Measurements from ENCODE around the gene ZRANB1.

Gene ZRANB1

DNA sequence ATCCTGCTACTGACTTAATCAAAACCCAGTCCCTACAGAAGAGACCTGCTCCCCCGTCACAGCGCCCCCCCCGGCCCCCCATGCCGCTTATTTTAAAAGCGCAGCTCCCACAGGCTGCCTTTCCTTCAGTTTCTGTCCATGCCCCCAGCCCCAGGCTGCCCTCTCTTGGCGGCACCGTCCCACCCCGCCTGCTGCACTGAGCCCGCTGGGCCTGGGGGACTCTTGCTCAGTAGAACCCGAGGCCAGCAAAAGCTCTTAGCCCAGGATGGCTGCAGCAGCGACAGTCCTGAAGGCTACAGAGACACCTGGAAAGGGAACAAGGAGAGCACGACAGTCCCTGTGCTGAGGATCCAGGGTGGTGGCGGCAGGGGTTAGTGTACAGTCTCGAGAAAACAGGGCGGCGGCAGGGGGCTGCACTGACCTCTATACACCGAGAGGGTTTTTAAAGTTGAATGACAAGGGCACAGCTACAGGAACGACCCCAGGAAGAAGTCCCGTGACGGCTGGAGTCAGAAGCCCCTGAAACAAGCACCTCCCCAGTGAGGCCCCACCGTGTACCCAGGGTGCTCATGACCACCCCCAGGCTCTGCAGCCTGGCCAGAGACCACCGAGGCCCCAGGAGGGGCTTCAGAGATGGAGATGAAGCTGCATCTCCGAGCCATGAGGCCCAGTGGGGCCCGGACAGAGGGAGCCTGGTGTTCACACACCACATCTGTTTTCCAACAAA, 54.4 kb downstream of the ZRANB1 start:
- DNase-seq: no peak

DNA sequence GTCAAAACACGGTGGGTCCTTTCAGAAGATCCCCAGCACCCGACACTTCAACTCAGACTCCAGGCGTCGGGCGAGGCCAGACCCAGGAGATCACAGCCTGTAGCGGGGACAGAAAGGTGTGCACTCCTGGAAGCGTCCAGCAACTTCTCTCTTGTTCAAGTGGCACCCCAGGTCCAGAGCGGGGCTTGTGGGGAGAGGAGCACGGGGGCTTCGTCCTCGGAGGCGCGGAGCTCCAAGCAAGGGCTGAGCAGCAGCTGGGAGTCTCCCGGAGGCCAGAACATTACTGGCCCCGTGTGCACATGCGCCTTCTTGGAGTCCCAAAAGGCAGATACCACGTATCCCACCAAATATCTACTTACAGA, 54.9 kb downstream of the ZRANB1 start:
- no peak for DNase-seq

DNA sequence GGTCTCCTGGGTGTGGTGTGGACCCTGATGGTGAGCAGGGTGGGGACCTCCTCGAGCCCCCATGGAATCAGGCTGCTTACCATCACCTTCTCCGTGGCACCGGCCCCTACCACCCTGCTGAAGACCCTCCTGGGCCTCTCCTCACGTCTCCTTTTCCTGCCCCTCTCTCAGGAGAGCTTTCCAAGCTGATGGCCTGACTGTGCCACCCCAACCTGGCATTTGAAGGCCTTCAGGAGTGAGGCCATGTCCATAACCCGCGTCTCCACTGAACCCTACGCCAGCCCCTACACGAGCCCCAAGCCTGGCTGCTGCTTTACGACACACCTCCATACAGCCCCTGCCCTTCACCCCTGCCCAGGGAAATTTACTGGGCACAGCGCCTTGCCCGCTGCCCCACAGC, 55.4 kb downstream of the ZRANB1 start:
- DNase-seq: no peak

DNA sequence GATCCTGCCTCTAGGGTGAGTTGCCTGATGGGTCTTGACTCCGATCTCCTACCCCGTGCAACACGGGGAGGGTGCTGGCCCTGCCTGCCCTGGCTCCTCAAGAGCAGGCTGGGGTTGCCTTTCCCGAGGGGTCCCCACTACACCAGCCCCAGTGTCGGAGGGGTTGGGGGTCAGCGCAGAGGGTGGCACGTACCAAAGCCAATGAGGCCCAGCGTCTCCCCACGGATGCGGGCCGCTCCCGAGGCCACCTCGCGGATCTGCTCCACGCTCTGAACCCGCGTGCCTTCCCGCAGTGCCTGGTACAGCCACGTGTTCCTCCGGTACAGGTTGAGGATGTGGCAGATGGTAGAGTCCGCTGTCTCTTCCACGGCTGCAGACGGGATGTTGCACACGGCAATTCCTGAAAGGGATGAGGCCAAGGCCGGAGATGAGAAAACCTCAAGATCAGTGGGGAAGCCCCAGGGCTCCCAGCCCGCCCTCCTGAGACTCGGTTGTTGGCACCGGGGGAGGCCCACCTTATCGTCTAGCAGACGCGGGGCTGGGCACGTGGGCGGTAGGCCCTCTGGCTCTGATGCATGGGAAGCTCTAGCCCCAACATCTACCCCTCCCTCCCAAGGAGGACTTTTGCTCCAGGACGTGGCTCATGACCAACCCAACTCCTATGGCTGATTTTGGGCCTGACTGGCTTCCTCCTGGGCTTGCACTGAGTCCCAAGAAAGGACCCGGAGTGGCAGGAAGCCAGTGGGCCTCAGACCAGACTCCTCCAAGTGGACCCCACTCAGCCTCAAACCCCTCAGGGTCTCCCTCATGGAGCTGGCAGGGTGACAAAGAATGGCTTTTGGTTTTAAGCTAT, 56.1 kb downstream of the ZRANB1 start:
- DNase-seq: no peak

DNA sequence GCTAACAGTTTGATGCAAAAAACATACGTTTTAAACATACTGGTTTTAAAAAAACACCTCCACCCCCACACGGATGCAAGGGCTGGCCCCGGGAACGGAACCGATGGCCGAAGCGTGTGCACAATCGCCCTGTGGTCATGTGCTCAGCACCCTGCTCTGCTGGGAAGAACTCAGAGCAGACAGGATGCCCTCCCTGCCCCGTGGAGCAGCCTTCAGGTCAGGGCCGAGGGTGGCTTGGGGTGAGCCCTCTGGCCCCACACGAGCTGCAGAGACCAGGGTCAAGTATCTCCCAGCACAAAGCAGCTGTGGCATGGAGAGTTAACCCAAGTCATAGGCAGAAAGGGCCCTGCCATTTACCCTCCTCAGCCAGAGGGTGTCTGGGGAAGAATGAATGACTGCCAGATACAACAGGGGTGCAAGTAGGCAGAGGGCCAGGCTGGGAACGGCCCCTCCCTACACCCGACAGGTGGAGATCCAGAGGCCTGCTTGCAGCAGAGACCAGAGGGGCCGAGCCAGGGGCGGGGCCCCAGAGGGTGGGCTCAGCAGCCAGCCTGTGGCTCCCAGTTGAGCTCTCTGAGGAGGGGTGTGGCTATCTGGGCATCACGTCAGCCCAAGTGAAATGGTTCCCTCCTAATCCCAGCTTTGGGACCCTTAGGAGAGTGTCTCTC, 56.8 kb downstream of the ZRANB1 start:
- no peak for DNase-seq

DNA sequence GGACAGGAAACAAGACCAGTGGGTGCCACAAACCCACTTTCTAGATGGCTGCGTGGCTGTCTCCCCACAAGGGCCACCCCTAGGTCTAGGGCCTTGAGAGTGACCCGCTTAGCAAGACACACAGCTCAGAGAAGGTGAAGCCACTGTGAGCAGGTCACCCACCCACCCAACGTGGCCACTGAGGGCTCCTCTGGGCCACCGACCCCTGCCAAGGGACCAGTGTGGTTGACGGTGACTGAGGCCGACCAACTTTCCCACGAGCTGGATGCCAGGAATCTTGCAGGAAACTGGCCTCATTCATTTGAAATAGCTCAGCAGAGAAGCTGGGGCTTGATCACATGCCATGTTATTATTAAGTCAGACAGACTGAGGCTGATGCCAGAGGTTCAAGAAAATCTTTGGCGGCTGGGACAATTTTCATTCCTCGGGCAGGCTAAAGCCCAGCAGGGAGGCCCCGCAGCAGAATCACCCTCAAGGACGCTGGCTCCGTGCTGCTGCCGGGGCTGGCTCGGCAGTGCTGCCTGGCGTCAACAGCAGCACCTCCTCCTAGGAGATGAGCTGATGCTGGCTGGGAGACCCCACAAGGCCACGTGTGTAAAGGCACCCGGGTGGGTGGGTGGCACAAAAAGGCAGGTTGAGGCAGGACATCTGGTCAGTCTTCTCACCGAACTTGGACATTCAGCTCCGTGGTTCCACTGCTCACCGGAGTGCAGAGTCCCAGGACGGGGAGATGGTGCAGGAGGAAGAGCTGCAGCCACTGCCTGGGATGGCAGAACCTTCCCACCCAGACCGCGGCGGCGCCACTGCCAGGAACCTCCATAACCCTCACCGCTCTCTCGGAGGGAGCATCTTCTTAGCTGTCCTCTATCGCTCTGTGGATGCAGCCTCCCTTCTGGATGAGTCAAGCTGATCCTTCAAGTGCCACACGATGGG, 57.8 kb downstream of the ZRANB1 start:
- no peak for DNase-seq

DNA sequence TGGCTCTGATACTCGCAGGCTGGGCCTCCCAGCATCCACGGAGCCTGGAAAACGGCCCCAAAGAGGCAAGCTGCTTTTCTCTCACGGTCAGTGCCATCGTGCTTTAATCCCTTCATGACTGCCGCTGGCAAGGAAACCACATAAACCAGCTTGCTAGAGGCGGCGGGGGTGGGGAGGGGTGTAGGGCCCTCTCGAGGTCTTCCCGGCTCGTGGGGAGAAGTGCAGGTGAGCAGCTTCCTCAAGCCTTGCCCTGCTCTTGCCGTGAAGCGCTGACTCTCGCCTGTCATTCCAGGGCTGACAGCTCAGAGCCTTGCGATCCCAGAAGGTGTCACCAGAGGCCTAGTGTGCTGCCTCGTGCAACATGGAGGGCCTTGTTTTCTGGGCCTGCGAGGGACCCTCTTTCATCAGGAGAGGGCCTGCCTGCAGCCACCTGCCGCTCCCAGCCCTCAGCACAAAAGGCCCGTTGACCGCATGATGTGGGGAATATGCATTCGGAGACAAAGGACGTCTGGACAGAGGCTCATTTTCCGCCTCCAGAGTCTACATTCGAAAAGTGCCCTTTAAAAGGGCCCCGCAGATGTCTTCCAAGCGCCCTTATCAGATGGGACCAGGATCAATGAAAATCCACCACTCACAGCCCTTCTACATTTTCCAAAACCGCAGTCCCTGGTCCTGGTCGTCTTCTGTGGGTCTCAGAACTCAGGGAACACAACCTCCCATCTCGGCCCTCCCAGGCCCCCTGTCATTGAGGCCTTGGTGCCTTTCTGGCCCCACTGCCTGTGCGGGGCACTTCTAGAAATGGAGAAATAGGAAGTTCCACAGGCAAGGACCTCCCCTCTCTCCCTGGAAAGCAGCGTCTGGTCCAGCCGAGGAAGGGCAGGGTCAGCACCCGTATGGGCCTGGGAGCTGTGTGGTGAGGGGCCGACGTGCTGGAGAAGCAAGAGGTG, 58.7 kb downstream of the ZRANB1 start:
- DNase-seq: no peak

DNA sequence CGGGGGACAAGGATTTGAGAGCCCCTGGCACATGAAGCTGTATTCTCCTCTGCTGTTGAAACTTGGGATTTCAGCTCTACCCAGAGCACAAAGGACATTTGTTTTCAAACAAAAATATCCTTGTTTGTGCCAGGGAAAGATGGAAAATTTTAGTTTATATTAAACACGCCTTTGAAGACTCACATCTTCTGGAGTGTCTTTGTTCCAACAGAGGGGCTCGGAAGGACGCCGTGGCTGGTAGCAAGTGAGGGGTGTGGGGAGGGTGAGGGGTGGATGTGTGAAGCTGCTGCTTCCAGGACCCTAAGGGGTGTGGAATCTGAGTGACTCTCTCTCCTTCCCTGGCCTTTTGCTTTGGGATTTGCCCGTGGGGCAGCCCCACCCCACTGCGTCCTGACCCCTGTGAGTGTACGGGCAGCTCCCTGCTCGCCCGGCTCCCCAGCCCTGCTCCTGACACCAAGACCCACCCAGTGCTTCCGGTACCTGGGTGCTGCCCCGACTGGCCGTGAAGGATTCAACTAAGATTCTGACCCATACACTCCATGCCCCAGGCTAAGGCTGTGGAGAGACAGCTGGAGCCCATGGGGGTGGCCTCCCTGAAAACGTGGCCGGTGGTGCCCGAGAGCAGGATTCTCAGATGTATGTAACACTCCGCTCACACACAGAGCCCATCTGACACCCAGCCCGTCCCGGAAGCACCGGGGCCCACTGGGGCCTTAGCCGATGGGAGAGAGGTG, 59.6 kb downstream of the ZRANB1 start:
- no peak for DNase-seq

DNA sequence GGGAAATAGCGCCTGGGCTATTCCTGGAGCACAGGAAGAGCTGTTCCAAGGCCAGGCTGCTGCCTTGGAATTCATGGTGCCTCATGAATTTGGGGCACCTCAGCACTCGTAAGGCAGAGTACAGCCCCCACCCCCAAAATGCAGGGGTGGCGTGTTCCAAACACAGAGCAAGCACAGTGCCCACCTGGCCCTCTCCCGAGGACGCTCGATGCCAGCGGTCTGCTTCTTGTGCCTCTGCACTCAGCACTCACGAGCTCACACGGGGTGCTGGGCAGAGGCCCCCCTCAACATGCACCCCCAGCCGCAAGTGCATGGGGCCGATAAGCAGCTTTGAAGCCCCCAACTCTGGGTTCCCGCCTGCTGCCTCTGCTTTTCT, 60.1 kb downstream of the ZRANB1 start:
- DNase-seq: no peak

DNA sequence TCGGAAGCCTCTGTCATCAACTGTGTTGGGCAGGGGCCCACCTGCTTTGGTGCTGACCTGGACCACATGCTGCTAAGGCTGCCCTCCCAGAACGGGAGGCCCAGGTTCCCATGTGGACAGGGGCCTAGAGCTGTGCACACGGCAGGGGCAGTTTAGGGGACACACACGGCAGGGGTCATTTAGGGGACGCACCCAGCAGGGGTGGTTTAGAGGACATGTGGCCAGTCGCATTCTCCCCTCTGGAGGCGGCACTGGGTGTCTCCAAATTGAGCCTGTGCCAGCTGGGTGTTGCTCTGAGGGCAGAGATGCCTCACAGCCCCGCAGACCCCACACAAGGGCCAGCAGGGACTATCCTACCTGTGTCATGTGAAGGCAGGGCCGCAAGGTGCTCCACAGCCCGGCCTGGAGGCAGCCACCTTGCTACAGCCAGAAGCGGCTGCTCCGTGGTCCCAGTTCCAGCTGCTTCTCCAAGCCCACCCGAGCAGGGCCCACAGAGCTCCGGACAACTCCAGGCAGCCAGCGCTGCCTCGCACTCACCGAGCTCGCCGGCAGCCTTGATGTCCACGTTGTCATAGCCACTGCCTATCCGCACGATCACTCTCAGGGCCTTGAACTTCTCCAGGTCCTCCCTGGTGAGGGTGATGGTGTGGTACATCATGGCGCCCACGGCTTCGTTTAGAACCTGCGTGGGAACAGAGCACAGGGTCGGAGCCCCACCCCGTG, 60.7 kb downstream of the ZRANB1 start:
- DNase-seq: no peak

DNA sequence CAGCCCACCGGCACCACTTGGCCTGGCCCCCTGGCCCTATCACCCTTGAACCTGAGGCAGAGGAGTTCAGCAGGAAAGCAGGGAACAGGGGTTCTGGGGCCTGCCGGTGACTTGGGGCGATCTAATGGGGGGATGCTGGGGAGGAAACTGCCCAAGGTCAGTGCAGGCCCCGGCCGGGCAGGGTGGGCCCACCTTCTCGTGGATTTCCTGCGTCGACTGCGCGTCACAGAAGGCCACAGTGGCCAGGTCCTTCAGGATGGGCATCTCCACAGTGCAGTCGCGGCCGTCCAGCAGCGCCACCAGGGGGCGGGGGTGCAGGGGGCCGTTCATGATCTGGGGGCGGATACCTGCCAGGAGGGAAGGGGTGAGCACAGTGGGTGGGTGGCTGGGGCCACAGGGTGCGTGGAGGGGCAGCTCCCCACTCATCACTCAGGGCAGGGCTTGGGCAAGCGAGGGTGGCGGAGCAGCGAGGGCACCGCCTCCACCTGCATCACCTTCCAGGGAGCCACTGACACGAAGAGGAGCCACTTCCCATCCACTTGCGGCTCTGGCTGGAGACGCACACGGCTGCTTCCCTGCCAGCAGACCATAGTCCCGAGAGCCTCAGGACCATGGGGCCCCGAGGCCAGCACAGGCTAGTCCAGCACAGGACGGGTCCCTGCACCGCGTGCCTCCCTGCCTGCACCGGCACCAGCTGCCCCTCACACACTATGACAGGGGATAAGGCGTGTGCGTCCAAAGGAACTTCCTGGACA, 61.4 kb downstream of the ZRANB1 start:
- DNase-seq: no peak

DNA sequence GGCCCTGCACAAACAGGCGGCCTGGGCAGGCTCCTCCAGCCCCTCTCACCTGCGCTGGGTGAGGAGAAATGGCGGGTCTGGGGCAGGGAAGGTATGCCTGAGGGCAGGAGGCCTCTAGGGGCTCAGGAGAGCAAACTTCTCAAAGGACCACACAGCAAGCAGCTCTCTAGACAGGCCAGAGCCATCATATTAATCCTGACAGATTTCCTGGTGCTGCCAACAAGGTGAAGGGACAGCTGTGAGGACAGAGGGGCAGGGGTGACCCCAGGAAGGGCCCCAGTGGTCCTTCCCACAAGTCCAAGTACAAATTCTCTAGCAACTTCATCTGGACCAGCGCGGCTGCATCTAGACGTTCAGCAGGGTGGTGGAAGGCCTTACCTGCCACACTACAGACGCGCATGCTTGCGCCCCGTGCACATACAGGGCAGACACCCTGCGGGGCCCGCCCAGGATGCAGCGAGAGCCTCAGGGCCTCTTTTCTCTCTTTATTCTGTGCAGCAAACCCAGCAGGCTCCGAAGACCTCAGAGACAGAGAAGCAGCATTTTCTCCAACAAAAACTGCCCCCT, 62.1 kb downstream of the ZRANB1 start:
- no peak for DNase-seq

DNA sequence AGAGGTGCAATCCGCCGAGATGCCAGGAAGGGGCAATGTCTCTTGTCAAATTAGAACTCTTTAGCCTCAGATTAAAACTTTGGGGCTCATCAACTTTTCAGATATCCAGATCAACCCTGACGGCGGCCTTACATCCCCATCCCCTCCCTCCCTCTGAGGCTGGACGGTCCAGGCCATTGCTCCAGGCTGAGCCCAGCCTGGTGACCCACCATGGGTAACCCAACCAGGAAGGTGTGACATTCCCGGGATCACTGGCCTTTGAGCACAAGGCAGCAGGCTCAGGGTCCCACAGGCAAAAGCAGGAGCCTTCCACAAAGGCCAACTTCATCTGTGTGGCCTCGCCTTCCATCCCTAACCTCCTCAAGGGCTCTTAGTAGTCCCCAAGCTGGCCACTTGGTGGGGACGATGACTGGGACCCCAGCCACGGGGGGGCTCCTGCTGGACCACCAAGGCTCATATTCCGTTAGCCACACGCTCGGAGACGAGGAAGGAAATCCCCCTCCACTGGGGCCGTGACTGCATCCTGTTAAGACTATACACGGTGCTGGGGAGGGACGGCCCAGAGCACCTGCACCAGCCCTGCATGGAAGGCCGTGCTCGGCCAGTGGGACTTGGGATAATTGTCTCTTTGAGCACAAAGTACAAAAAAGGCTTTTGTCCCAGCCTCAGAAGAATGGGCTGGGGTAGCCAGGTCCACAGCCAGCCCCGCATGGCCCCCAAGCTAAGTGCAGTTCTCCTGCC, 62.8 kb downstream of the ZRANB1 start:
- DNase-seq: no peak

DNA sequence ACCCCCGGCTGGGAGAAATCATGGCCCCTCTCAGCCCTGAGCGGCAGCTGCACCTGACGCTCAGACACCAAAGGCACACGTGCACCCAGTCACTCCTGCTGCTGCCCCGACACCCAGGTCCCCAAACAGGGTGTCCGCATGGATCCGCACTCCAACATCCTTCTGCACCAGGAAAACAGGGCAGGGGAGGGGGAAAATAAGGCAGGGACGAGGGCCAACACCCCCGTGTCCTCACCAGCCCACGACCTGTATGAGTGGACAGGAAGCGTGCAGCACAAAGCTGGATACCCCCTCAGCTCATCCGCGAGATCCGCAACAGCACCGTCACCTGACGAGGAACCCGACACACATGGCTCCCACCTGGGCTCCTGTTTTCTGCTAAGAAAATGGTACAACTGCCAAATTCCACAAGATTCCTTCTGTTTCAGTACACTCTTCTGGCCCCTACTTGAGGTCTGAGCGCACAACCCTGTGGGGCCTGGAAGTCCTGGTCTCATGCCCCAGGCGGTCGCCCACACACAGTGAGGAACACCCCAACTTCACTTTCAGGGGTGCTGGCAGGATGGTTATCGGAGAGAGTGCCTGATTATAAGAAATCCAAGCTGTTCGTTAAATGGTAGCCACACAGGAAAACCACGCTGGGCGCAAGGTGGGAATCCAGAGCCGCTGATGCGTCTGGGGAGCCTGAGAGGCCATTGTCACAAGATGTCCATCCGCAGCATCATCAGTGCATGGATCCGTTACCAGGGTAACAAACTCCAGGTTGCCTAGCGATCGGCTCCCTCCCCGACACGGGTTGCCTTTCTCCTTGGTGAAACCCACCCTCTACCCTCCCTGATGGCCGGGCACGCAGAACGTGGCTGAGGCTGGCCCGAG, 63.6 kb downstream of the ZRANB1 start:
- no peak for DNase-seq

DNA sequence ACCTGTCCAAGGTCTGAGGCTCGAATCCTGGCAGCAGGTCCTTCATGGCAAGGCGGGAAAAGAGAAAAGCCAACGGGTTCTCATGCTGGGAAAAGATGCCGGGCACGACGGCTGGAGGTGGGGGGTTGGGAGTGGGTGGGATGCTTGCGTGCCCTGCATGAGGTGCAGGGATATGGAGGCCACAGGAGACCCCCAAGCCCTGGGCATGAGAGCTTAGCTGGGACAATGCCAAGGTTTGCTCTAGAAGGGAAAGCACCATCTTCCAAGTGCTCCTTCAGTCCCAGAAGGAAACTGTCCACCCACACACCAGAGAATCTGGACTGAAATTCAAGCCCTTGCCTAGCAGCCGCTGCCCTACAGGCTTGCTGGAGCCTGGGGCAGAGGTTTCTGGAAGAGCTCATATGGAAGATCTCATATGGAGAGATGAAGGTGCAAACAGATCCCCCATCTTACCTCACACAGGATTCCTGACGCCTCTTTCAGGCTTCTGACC, 64.3 kb downstream of the ZRANB1 start:
- no peak for DNase-seq

DNA sequence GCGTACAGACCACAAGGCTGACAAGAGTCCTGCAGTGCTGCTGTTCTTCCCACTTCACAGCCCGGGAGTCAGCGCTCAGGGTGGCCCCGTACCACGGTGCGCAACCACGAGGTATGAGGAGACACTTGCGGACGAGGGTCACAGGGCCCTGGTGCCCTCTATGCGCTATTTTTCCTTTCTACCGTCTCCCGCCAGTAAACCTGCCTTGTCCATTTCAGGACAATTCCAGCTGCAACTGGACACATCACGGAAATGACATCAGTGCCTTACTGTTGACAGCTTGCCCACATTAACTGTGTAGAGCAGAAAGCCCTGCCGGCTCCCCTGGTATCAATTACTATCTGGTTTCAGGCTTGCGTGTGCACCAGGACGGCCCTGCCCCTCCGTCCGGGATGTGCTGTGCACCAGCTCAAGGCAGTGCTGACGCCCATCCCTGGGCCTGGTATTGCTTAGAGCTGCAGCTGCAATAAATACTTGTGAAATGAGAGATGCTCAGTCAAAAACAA, 65.1 kb downstream of the ZRANB1 start:
- no peak for DNase-seq

DNA sequence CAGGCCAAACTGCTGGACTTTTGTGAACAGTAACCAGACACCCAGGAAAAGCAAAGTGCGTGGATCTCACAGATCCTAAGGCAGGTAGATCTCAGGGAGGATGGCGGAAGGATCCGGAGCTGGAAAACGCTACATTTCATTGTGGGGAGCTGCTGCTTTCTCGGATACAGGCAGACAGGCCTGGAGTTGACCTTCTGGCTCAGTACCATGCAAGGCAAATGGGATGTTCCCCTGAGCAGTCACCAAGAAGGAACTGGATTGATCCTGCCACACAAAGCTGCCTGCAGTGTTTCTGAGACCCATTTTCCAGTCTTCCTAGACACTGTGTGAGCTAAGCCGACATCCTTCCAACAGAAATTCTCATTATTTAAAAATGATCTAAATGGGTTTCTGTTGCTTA, 65.5 kb downstream of the ZRANB1 start:
- DNase-seq: no peak
